Activated gamma-delta T cell (primary cell): ENCODE measurements around the gene NIT2.
"Not testable (repeated sequence)": the region's sequence is repeated elsewhere in the genome, so short reads cannot be mapped to it uniquely, and the experiment has no call there.

Source experiments
- DNase-seq: peaks from one replicate; lab custom pipeline; 2025; lab: John Stamatoyannopoulos, UW
- total RNA-seq, 2 donors: gene quantifications; one replicate each; lab custom pipeline; 2026; lab: John Stamatoyannopoulos, UW

NIT2 gene
- 50.0 to 52.5 reads per million in 2 donors for total RNA-seq

GRCh38 chr3:100334488-100335351 lies at the start of gene NIT2:
TSS of gene NIT2 (plus strand) at chr3:100334757. CDS start at chr3:100334792, 35 bp downstream.
- peak; percentile 70 for DNase-seq

- no peak for DNase-seq
These were observed 46.2 kb upstream of the NIT2 start for GRCh38 chr3:100288288-100288894.

GRCh38 chr3:100289339-100289738 lies 45.2 kb upstream of the NIT2 start:
- DNase-seq, result no peak

- DNase-seq, result no peak
These were observed 39.5 kb upstream of the NIT2 start for GRCh38 chr3:100295089-100295488.

- DNase-seq, result no peak
These were observed 36.8 kb upstream of the NIT2 start for GRCh38 chr3:100297784-100298183.

GRCh38 chr3:100299016-100299415 lies 35.5 kb upstream of the NIT2 start:
- no peak for DNase-seq

- DNase-seq, result no peak
These were observed 27.9 kb upstream of the NIT2 start for GRCh38 chr3:100306695-100307094.

GRCh38 chr3:100310355-100310965 lies 24.1 kb upstream of the NIT2 start:
- DNase-seq, result no peak

GRCh38 chr3:100311011-100311410 lies 23.5 kb upstream of the NIT2 start:
- DNase-seq, result no peak

GRCh38 chr3:100316641-100317069 lies 17.9 kb upstream of the NIT2 start:
- no peak for DNase-seq

GRCh38 chr3:100317912-100318311 lies 16.6 kb upstream of the NIT2 start:
- DNase-seq, result no peak

GRCh38 chr3:100319951-100320350 lies 14.6 kb upstream of the NIT2 start:
- DNase-seq, result no peak

GRCh38 chr3:100324044-100324443 lies 10.5 kb upstream of the NIT2 start:
- DNase-seq, result no peak

GRCh38 chr3:100325827-100326226 lies 8.7 kb upstream of the NIT2 start:
- DNase-seq, result no peak

- DNase-seq, result not testable (repeated sequence)
These were observed 7.2 kb upstream of the NIT2 start for GRCh38 chr3:100327377-100327776.

GRCh38 chr3:100329800-100330489 lies 4.6 kb upstream of the NIT2 start:
- DNase-seq, result no peak

- DNase-seq, result no peak
These were observed 3.9 kb upstream of the NIT2 start for GRCh38 chr3:100330651-100331050.

- no peak for DNase-seq
These were observed 2.9 kb upstream of the NIT2 start for GRCh38 chr3:100331660-100332059.

GRCh38 chr3:100333051-100333450 lies 1.5 kb upstream of the NIT2 start:
- DNase-seq, result no peak

- no peak for DNase-seq
These were observed 528 bp upstream of the NIT2 start for GRCh38 chr3:100333970-100334487.

- DNase-seq, result no peak
These were observed 877 bp downstream of the NIT2 start for GRCh38 chr3:100335434-100335833.

- not testable (repeated sequence) for DNase-seq
These were observed 1.7 kb downstream of the NIT2 start for GRCh38 chr3:100336229-100336628.
